HG03520 (cell line): Measurements from ENCODE around the gene GALNT9.

Experiments
- ATAC-seq: cut with Tn5 transposase; IDR thresholded peaks from one replicate; pipeline ENCODE4 v1.9.1; 2021; ENCODE audit warnings: mild to moderate bottlenecking, moderate library complexity; ENCODE audit not compliant: unreplicated experiment

The GALNT9 gene

DNA sequence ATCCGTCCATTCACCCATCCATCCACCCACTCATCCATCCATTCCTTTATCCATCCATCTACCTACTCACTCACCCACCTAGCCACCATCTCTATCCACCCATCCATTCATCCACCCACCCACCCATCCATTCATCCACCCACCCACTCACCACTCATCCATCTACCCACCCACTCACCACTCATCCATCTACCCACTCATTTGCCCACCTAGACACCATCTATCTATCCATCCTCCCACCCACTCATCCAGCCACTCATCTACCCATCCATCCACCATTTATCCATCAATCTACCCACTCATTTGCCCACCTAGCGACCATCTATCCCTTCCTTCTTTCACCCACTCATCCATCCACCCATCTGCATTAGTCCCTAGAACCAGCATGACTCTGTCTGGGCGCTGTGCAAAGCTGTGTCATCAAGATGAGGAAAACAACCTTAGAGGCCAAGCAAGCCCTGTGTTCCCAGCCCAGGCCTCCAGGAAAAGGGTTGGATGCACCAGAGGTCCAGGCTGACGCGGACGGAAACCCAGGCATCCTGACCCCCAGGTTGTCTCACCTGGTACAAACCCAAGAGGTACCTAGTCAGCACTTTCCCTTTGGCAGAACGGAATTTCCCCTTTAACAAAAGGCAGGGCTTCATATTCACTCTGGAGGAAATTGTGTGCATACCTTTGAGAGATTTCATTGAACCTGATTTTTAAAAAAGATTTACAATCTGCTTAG, 111.4 kb downstream of the GALNT9 start:
- no peak for ATAC-seq

- ATAC-seq = no peak
These were observed 112.0 kb downstream of the GALNT9 start for GRCh38 chr12:132217371-132217770.

DNA sequence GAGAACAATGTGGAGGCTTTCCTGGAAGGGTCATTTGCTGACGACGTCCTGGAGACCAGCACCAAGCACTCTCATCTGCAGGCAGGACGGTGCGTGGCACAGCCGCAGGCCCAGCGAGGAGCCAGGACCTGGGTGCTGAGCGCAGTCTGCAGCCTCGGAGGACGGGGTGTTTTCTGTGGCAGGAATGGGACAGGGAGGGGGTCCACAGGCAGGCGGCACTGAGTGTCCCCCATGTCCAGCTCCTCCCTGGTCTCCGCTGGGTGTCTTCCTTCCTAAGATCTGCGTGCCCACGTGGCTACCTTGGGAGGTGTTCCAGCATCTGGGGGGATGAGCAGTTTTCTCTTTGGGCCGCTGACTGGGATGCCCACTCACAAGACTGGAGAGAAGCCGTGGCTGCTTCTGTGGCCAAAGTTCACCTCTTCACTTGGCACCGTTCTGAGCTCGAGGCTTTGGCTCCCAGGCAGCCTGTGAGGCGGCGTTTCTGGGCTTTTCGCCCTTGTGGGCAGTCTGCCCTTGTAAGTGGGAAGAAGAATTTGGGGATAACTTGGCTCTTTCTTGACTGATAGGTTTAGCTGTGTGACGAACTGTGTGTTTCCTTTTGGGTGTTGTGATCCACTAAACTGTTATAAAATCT, 112.9 kb downstream of the GALNT9 start:
- no peak for ATAC-seq

DNA sequence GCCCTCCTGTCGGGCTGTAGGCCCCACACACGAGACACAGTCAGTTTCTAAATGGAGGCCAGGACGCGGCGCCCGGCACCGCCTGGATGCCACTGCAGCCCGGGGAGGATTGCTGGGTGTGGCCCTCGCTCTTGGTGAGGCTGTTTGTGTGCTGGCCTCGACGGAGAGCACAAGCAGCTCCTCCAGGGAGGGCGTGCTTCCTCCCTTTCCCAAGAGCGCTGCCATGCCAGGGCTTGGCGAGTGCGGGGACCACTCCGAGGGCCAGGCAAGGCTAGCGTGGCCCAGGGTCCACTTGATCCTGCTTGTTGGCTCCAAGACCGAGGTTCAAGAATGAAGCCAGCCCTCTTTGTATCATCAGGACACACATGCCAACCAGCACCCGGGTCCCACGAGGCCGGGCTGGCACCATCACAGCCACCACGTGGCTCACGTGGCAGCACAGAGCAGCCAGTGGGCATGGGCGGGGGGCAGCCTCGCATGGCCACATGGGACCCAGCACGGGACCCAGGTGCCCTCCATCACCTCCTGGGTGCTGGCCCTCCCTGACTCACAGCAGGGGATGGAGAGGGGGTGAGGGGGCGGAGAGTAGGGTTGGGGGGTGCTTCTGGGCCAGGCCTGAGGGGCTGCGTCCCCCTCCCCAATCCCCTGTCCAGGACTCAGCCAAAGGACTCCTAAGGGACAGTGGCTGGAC, 113.9 kb downstream of the GALNT9 start:
- no peak for ATAC-seq

DNA sequence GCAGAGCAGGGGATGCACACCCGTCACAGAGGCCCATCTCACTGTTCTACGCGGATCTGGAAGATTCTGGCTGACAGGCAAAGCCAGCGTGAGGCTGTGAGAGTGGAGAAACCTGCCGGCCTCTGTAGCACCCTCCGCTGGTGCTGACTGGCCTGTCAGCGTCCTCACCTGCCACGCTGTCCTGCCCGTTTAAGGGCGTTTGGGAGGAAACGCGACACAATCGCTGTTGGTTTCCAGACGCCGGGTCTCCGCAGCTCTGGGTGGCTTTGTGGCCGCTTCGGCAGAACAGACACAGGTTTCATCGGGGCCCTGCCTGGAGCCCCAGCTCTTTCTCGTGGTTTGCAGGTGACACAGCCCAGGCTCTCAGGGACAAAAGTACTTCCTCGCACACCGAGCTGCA, 114.5 kb downstream of the GALNT9 start:
- ATAC-seq = no peak

DNA sequence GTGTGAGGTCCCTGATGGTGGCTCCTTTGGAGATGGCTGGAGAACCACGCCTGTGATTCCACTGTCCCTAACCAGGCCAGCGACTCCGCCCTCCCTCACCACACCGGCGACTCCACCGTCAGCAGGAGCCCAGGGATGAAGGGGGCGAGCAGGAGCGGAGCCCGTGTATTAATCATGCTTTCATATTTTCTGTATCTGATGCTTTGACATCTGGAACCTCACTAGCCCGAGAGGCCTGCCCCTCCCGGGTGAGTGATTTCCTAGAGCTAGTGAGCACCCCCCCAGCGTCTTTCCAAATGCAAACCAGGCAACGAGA, 115.3 kb downstream of the GALNT9 start:
- ATAC-seq = no peak

DNA sequence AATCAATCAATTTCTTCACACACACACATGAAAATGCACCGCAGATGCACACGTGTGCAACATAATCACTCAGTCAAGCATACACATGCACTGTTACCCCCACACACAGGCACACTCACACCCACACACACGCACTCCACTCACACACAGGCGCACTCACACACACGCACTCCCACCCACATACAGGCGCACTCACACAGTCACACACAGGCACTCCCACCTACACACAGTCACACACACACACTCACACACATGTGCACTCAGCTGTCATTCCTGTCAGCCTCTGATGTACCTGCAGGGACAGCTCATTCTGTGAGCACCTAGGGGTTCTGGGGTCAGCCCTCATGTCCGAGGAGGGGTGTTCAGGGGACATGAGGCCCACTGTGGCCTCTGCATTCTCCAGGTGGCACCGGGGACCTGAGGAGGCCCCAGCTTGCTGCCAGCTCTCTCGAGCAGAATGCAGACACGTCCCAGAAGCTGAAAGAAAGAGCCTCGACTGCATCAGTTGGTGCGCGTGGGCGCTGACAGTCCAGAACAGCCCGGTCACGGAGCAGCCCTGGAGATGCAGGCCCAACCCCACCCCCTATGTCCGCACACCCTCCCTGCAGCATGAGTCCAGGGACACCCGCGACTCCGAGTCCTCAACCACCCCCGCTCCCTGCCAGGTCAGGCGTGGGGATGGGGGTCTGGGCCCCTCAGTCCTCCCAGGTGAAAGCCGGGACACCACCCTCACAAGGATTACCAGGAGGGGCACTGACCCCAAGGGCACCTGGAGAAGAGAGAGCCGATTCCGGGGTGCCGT, 115.8 kb downstream of the GALNT9 start:
- ATAC-seq = no peak

DNA sequence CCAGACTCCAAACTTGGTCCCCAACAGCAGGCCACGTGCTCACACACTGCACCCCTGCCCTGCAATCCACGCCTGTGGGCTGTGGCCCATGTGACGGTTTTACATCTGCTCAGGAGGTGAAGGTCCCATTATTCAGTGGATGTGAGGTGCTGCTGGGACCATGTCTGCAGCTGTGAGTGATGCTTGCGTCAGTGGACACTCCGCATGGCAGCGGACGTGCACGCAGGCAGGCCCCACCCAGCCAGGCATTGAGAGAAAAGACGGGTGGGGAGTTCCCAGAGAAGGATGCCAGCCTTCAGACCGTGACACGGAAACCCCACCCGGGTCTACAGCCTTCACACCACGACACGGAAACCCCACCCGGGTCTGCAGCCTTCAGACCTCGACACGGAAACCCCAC, 117.6 kb downstream of the GALNT9 start:
- no peak for ATAC-seq

- ATAC-seq = no peak
These were observed 118.1 kb downstream of the GALNT9 start for GRCh38 chr12:132211326-132211725.

- no peak for ATAC-seq
These were observed 119.0 kb downstream of the GALNT9 start for GRCh38 chr12:132210223-132211055.

- no peak for ATAC-seq
These were observed 119.7 kb downstream of the GALNT9 start for GRCh38 chr12:132209619-132210222.

- ATAC-seq = no peak
These were observed 121.1 kb downstream of the GALNT9 start for GRCh38 chr12:132208153-132208823.

GRCh38 chr12:132207083-132207775, 122.2 kb downstream of the GALNT9 start:
- ATAC-seq = no peak

DNA sequence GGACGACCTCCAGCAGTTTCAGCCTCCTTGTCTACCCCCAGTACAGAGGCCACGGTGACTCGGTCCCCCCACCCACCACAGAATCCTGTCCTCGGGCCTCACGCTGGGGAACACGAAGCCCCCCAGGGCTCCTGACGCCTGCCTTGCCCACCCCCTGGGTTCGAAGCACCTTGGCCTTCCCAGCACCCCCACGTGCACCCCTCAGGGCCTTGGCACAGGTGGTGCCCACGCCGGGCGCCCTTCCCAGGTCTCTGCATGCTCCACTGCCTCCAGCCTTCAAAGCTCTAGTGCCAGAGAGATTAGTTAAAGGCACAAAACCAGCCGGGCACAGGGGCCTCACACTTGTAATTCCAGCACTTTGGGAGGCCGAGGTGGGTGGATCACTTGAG, 123.3 kb downstream of the GALNT9 start:
- ATAC-seq = no peak

DNA sequence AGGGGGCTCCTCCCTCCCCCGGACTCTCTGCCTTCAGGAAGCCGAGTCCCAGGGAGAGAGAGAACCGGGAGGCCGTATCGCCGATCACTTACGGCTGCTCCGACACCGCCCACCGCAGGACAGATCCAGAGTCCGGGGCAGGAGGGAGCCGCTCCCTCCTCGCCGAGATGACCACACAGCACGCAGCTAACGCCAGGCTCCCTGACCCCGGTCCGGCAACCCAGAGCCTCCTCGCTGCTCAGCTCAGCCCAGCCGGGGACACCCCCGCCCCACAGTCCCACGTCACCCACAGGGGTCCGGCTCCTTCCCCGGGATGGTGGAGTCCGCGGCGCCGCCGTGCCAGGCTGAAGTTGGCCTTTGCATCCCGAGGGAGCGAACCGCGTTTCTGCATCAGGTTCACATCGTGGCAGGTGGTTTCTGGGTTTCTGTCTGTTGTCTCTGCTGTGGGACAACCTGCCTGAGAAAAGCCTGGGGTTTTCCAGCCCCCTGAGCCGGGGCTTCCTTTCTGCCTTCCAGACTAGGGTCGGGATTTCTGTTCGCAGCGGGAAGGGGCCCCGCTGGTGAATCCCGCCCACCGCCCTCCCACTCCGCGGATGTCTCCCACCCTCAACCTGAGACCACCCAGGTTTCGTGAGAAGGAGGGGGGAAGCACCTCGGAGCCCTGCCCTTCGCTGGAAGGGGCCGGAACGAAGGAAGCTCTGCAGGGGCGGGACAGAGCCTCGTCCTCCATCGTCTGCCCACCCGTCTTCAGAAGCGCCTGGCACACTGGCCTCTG, 123.9 kb downstream of the GALNT9 start:
- no peak for ATAC-seq

DNA sequence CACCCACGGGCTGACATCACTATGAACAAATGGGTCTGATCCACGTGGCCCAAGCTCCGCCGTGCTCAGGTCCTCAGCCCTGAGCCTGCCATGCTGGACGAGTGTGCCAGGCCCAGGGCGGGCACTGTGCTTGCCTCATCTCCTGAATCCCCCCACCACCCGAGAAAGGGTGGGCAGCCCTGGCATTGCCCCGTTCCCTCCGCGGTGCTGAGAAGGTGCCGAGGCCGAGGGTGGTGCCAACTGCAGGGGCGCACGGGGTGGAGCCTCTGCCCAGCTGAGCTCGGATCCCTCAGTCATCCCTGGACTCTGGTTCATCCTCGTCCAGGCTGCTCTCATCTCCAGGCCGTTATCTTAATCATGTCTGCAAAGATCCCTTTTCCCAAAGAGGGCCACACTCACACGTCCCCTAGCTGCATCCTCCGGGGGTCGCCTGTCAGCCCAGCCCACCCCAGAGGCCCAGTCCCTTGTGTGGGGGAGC, 124.6 kb downstream of the GALNT9 start:
- no peak for ATAC-seq

GRCh38 chr12:132204063-132204792, 125.2 kb downstream of the GALNT9 start:
- no peak for ATAC-seq
